Measurements from ENCODE around the gene P4HA1. TPM values are rescaled to one million over a fixed set of nuclear protein-coding genes. Genes with fewer than 3 reads are reported as not detected.
"Not testable (repeated sequence)": the region's sequence is repeated elsewhere in the genome, so short reads cannot be mapped to it uniquely, and the experiment has no call there.

The P4HA1 gene
- total RNA-seq, 1 experiment from 2014 or later, result 181 TPM

- CTCF ChIA-PET, result no interaction called here
- no peaks in the 10 kb centered on the region for H3K79me2 ChIP-seq (ENCODE audit: low read length)
- no peak overlapping the region for H3K4me2 ChIP-seq (ENCODE audit: low read length)
- no peak for DNase-seq
- H3K36me3 ChIP-seq (ENCODE audit: low read depth, low read length), result peaks cover 52% of the 10 kb centered on the region
- H3K4me1 ChIP-seq (ENCODE audit: insufficient read depth, low read length), result peaks cover 16% of the 10 kb centered on the region
- no peak overlapping the region for H3K4me3 ChIP-seq (ENCODE audit: low read length)
- intact Hi-C loops (cut with micrococcal nuclease), result no loop called here
- ATAC-seq, result no peak
- POLR2A ChIA-PET (ENCODE audit: unreplicated experiment), result interaction anchor here (0.7 kb wide), 1 partner anchor 87 kb away, joined by 4 read pairs; no protein-coding TSS in a partner anchor
- no peaks in the 10 kb centered on the region for H3K9me3 ChIP-seq (ENCODE audit: low read length)
- H3K9ac ChIP-seq (ENCODE audit: low read length), result no peak overlapping the region
- no peaks in the 10 kb centered on the region for H4K20me1 ChIP-seq (ENCODE audit: low read length)
- no peaks in the 10 kb centered on the region for H3K9me2 ChIP-seq (replicated peaks; ENCODE audit: low read length)
- no peak overlapping the region for H3K27ac ChIP-seq (ENCODE audit: low read length)
- no peaks in the 10 kb centered on the region for H3K27me3 ChIP-seq (ENCODE audit: low read length)
- BruUV-seq (replicated peaks), result no TSS peak
- no peak overlapping the region for H2AFZ ChIP-seq (ENCODE audit: low read length)
- no peak for TF ChIP-seq CTCF (conservative IDR thresholded peaks at IDR 0.05; ENCODE audit: low read depth, low read length)
- no peak for TF ChIP-seq EZH2 (IDR thresholded peaks at IDR 0.05; ENCODE audit: low read length, unreplicated experiment)
- TF ChIP-seq EZH2phosphoT487 (IDR thresholded peaks at IDR 0.05; ENCODE audit: borderline replicate concordance, low read length), result no peak
- H3F3A ChIP-seq (ENCODE audit: low read length, unreplicated experiment), result peaks cover 8% of the 10 kb centered on the region
Measured at GRCh38 chr10:73032536-73032935, 64.1 kb downstream of the P4HA1 start.

GRCh38 chr10:73026623-73027022, 70.0 kb downstream of the P4HA1 start:
- H3K9me2 ChIP-seq (replicated peaks; ENCODE audit: low read length); H3K79me2 ChIP-seq (ENCODE audit: low read length); intact Hi-C loops (cut with micrococcal nuclease); H4K20me1 ChIP-seq (ENCODE audit: low read length); H3K9ac ChIP-seq (ENCODE audit: low read length); H3K27ac ChIP-seq (ENCODE audit: low read length); H3K4me2 ChIP-seq (ENCODE audit: low read length); H3K27me3 ChIP-seq (ENCODE audit: low read length); ATAC-seq; H3F3A ChIP-seq (ENCODE audit: low read length, unreplicated experiment); H3K9me3 ChIP-seq (ENCODE audit: low read length); DNase-seq; H3K4me1 ChIP-seq (ENCODE audit: insufficient read depth, low read length); CTCF ChIA-PET; H3K4me3 ChIP-seq (ENCODE audit: low read length); H2AFZ ChIP-seq (ENCODE audit: low read length); BruUV-seq (replicated peaks): not testable (repeated sequence)
- H3K36me3 ChIP-seq (ENCODE audit: low read depth, low read length), result peaks cover 43% of the 10 kb centered on the region
- POLR2A ChIA-PET (ENCODE audit: unreplicated experiment), result interaction anchor here (0.7 kb wide), 1 partner anchor 34 kb away, joined by 4 read pairs; no protein-coding TSS in a partner anchor

GRCh38 chr10:73023455-73024070, 73.1 kb downstream of the P4HA1 start:
- H3K4me2 ChIP-seq (ENCODE audit: low read length); DNase-seq; H3K9me3 ChIP-seq (ENCODE audit: low read length); POLR2A ChIA-PET (ENCODE audit: unreplicated experiment); ATAC-seq; H4K20me1 ChIP-seq (ENCODE audit: low read length); H3K4me3 ChIP-seq (ENCODE audit: low read length); intact Hi-C loops (cut with micrococcal nuclease); BruUV-seq (replicated peaks); H3F3A ChIP-seq (ENCODE audit: low read length, unreplicated experiment); H3K27me3 ChIP-seq (ENCODE audit: low read length); H3K27ac ChIP-seq (ENCODE audit: low read length); CTCF ChIA-PET; H3K9me2 ChIP-seq (replicated peaks; ENCODE audit: low read length); H3K9ac ChIP-seq (ENCODE audit: low read length); H2AFZ ChIP-seq (ENCODE audit: low read length): not testable (repeated sequence)
- peaks cover 39% of the 10 kb centered on the region for H3K36me3 ChIP-seq (ENCODE audit: low read depth, low read length)
- peaks cover 14% of the 10 kb centered on the region for H3K4me1 ChIP-seq (ENCODE audit: insufficient read depth, low read length)
- peaks cover 20% of the 10 kb centered on the region; the same call in 1 of the 2 replicates for H3K79me2 ChIP-seq (ENCODE audit: low read length)

- CTCF ChIA-PET, result not testable (repeated sequence)
Measured at GRCh38 chr10:73022961-73023360, 73.7 kb downstream of the P4HA1 start.

GRCh38 chr10:73021538-73022164, 75.0 kb downstream of the P4HA1 start:
- Histone ChIP-seq H3K36me3 (ENCODE audit: low read depth, low read length) (peaks cover 47% of the 10 kb centered on the region), H3K79me2 (ENCODE audit: low read length) (peaks cover 20% of the 10 kb centered on the region; the same call in 1 of the 2 replicates), H3K4me1 (ENCODE audit: insufficient read depth, low read length) (peaks cover 14% of the 10 kb centered on the region), H3K27ac (ENCODE audit: low read length) (peak overlapping the region; percentile 2)
- H3K9me2 ChIP-seq (replicated peaks; ENCODE audit: low read length); H3K27me3 ChIP-seq (ENCODE audit: low read length); H3K4me3 ChIP-seq (ENCODE audit: low read length); H2AFZ ChIP-seq (ENCODE audit: low read length); H3K4me2 ChIP-seq (ENCODE audit: low read length); H3K9ac ChIP-seq (ENCODE audit: low read length); CTCF ChIA-PET; H4K20me1 ChIP-seq (ENCODE audit: low read length); H3K9me3 ChIP-seq (ENCODE audit: low read length); H3F3A ChIP-seq (ENCODE audit: low read length, unreplicated experiment); POLR2A ChIA-PET (ENCODE audit: unreplicated experiment); intact Hi-C loops (cut with micrococcal nuclease); BruUV-seq (replicated peaks): not testable (repeated sequence)
- ATAC-seq (peak; percentile 4; the same call in 1 of the 2 replicates), DNase-seq (peak; percentile 65)

More at GRCh38 chr10:73022961-73023360, 73.7 kb downstream of the P4HA1 start:
- H3K4me2 ChIP-seq (ENCODE audit: low read length); ATAC-seq; H3F3A ChIP-seq (ENCODE audit: low read length, unreplicated experiment); H2AFZ ChIP-seq (ENCODE audit: low read length); POLR2A ChIA-PET (ENCODE audit: unreplicated experiment); BruUV-seq (replicated peaks); H3K9me2 ChIP-seq (replicated peaks; ENCODE audit: low read length); H3K9ac ChIP-seq (ENCODE audit: low read length); H3K9me3 ChIP-seq (ENCODE audit: low read length); H3K27ac ChIP-seq (ENCODE audit: low read length); H3K27me3 ChIP-seq (ENCODE audit: low read length); DNase-seq; H3K4me3 ChIP-seq (ENCODE audit: low read length); H4K20me1 ChIP-seq (ENCODE audit: low read length); intact Hi-C loops (cut with micrococcal nuclease): not testable (repeated sequence)
- peaks cover 41% of the 10 kb centered on the region for H3K36me3 ChIP-seq (ENCODE audit: low read depth, low read length)
- H3K79me2 ChIP-seq (ENCODE audit: low read length), result peaks cover 20% of the 10 kb centered on the region; the same call in 1 of the 2 replicates
- H3K4me1 ChIP-seq (ENCODE audit: insufficient read depth, low read length), result peaks cover 14% of the 10 kb centered on the region

Measured in PC-3 (cell line).